ENCODE data around the gene FER.
"Not testable (repeated sequence)": the region's sequence is repeated elsewhere in the genome, so short reads cannot be mapped to it uniquely, and the experiment has no call there.

Gene FER

DNA sequence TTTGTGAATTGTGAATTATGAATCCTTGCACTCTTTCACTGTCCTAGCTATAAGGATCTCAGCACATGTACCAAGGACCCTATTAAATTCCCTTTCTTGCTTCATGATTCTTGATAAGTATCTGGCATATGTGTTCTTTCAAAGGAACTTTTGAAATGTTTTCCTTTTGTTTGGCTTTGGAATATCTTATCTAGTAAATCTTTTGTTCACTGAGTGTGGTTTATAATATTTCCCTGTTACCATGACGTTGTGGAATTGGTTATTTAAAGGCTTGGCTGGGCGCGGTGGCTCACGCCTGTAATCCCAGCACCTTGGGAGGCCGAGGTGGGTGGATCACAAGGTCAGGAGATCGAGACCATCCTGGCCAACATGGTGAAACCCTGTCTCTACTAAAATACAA, 151.5 kb downstream of the FER start:
- not testable (repeated sequence) for DNase-seq

DNA sequence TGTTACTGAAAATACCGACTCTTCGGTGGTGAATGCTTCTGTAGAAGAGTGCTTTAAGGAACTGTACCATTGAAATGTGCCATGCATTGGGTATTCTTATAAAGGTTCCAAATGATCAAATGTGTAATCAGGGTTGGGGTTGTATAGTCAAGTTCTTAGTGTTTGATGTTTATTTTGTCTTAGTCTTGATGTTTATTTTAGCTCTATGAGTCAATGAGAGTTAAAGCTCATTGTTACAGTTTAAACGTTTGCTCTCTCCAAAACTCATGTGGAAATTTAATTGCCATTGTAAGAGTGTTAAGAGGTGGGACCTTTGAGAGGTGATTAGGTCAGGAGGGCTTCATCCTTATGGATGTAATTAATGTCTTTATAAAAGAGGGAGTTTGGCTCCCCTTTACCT, 153.0 kb downstream of the FER start:
- no peak for DNase-seq

DNA sequence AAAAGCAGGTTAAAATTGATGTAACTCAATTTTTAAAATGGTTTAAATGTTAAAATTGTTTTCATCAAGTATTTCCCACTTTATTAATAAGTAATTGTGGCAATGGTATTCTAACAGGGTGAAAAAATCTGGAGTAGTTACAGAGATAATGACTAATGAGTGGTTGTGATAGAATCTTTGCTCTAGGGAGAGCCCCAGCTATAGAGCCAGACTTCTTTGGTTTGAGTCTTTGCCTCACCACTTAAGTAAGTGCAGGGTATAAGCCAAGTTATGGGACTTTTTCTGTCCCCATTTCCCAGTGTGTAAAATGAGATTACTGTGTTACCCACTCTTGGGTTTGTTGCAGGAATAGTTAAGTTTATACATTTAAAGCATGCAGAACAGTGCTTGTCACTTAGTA, 158.1 kb downstream of the FER start:
- no peak for DNase-seq

DNA sequence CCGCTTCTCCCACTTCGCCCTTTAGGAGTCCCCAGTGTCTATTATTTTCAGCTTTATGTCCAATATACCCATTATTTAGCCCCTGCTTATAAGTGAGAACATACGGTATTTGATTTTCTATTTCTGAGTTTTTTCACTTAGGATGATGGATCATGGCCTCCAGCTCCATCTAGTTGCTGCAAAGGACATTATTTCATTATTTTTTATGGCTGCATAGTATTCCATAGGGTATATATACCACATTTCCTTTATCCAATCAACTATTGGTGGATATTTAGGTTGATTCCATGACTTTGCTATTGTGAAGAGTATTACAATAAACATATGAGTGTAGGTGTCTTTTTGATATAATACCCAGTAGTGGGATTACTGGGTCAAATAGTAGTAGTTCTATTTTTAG, 162.9 kb downstream of the FER start:
- DNase-seq, result no peak

DNA sequence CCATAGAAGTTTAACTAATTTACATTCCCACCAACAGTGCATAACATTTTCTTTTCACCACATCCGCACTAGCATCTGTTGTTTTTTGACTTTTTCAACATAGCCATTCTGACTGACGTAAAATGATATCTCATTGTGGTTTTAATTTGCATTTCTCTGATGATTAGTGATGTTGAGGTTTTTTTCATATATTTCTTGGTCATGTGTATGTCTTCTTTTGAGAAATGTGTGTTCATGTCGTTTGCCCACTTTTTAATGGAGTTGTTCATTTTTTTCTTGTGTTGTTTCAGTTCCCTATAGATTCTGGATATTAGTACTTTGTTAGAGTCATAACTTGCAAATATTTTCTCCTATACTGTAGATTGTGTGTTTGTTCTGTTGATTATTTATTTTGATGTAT, 163.4 kb downstream of the FER start:
- DNase-seq, result no peak

GRCh38 chr5:108917596-108917995, 169.9 kb downstream of the FER start:
- no peak for DNase-seq

GRCh38 chr5:108919591-108920326, 172.1 kb downstream of the FER start:
- DNase-seq, result no peak

GRCh38 chr5:108924457-108924961, 176.8 kb downstream of the FER start:
- no peak for DNase-seq

DNA sequence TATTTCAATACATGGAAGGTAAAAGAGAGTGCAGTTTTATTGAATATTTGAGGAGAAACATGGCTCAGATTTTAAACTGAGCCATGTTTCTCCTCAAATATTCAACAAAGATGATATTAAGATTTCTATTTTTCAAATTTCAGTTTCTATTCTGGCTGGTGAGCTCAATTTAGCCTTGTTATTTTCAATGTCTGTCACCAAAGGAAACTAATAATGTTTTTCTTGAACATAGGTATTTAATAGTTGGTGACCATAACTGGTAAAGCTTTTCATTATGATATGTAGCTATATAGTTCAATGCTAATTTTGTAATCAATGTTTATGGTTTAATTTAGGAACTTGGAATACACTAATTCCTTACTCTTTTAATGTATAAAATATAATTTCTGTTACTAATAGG, 177.4 kb downstream of the FER start:
- no peak for DNase-seq

GRCh38 chr5:108930107-108930506, 182.4 kb downstream of the FER start:
- no peak for DNase-seq

DNA sequence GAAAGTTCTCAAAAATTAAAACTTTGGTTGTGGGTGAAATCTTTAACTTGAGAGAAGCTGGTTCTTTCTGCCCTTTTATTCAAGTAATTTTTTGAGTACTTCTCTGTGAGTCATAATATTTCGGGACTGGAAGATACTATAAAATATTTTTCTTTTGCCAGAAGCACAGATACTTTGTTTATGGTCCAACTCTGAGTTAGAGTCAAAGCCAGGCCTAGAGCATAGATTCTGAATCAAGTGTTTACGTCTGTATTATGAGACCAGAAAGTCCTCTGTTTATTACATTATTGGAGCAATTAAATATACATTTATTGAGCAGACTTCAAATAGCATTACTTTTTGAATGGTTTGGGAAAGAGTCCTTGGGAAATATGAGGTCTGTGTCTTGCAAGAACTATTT, 187.9 kb downstream of the FER start:
- DNase-seq, result no peak

GRCh38 chr5:108937221-108937620, 189.5 kb downstream of the FER start:
- no peak for DNase-seq

DNA sequence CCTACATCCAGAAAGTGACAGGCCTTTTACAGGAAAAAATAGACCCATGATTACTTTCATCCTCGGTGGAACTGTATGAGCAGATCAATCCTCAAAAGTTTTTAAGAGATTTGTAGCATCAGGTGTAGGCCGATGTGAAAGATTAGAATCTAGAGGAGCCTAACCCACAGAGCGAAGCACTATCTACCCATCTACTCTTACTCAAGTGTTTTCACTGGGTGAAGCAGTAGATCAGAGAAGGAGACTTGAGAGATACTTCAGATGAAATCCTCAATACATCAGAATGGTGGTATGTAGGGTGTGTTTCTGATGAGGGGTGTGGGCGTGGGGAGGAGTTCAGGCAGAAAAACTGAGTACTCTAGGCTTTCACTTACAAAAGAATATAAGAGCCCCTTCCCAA, 192.8 kb downstream of the FER start:
- no peak for DNase-seq

DNA sequence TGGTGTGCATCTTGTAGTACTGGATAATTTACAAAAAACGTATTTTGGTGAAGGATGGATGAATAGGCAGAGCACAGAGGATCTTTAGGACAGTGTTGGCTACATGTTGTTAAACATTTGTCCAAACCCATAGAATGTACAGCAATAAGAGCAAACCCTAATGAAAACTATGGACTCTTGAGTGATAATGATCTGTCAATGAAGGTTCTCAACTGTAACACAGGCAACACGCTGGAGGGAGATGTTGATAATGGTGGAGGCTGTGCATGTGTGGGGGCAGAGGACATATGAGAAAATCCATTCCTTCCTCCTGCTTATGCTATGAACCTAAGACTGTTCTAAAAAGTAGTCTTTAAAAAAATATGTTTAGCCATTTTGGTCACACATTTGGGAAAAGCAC, 194.0 kb downstream of the FER start:
- no peak for DNase-seq

DNA sequence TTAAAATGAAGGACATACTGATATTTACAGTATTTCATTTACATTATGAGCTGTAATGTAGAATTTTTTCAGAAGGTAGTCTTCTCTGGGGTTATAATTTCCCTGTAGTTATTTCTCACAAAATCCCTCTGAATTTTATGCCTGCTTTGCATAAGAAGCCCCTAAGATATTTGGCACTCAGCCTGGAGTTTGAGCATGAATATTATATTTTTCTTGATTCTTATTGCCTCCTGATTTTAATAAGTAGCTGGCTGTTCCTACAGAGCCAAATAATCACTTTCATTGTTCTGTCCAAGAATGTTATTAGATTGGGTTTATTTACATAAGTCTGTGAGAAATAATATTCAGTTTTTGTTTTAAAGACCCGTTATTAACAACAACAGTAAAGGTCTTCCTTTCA, 195.0 kb downstream of the FER start:
- DNase-seq, result no peak

DNA sequence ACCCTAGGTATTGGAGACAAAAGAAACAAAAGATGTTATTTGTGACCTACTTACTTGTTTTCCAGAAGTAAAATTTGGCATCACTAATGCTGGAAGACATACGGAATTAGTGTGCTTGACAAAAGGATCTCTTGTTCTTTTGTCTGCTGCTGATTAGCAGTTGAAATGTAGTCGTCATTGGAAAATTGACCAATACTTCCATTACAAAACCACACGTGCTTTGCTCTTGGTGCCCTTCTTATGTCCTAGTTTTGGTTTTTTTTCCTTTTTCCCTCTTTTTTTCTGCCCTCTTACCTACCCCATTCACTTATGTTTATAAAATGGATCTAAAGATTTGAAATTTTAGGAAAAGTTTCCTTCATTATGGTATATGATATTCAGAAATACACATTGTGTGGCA, 197.4 kb downstream of the FER start:
- DNase-seq, result no peak

DNA sequence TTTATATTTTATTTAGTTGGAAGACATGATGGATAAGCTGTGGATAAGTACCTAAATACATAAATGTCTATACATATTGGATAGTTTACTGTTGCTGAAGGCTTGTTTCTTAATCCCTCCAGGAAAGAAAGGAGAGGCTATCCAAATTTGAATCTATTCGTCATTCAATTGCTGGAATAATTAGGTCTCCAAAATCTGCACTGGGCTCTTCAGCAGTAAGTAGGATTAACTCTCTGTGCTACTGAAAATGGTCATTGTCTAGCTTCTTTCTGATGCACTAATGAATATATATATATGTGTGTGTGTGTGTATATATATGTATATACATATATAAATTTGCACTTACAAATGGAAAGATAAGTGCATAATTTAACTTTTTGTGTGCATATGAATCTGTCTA, 198.3 kb downstream of the FER start:
- DNase-seq, result no peak

DNA sequence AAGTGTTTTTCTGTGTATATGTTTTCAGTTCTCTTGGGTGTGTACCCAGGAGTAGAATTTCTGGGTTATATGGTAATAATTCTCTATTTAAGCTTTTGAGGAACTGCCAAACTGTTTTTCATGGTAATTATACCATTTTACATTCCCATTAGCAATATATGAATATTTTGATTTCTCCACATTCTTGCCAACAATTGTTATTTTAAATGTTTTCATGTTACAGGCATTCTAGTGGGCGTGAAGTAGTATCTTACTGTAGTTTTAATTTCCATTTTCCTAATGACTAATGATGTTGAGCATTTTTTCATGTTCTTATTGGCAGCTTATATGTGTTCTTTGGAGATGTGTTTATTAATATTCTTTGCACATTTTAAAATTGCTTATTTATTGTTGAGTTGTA, 199.5 kb downstream of the FER start:
- DNase-seq, result no peak

- DNase-seq, result no peak
Measured at GRCh38 chr5:108950276-108950675, 202.6 kb downstream of the FER start.

GRCh38 chr5:108953940-108954339, 206.2 kb downstream of the FER start:
- no peak for DNase-seq

DNA sequence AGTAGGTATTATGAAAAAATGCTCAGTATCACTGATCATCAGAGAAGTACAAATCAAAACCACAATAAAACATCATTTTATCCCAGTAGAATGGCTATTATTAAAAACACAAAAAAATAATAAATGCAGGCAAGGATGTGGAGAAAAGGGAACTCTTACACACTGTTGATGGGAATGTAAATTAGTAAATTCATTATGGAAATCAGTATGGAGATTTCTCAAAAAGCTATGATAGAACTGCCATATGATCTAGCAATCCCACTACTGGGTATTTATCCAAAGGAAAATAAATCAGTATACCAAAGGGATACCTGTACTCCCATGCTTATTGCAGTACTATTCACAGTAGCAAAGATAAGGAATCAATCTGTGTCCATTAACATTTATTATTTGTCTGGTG, 209.6 kb downstream of the FER start:
- no peak for DNase-seq

DNA sequence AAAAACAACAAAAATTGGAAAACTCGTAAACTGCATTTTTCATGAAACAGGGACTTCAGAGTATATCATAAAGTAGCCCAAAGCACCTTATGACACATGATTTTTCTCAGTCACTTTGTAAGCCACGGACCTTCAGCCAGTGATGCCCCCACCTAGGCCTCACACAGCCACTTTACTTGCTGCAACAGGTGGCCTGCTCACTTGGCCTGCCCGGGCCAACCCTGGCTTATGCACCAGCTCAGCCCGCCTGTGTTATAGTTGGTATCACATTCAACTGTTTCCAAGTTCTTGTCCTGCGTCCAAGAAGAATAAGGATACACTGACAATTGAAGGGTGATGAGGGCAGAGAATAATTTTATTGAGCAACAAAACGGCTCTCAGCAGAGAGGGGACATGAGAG, 219.2 kb downstream of the FER start:
- no peak for DNase-seq

GRCh38 chr5:108974594-108974993, 226.9 kb downstream of the FER start:
- no peak for DNase-seq

GRCh38 chr5:108975697-108976096, 228.0 kb downstream of the FER start:
- no peak for DNase-seq

GRCh38 chr5:108983461-108984092, 235.9 kb downstream of the FER start:
- DNase-seq, result no peak

All from stimulated activated CD4-positive, alpha-beta T cell treated with anti-CD3 and anti-CD28 coated beads, Interleukin-15, amount 100 ng/mL, for 24 hours (primary cell).